Lower leg skin (tissue), 4 donors: ENCODE data around the gene SPRED2. TPM values are rescaled to one million over a fixed set of nuclear protein-coding genes. Genes with fewer than 3 reads are reported as not detected.
A peak's percentile ranks its signal among the peaks of the same experiment; 100 is the strongest.

Experiments
- DNase-seq, 2 donors: peaks; one replicate each; pipeline ENCODE4 v3.0.0-alpha.2; 2019; ENCODE audit warnings: low spot score in 2 of 2
- H3K4me3 ChIP-seq: fragments of 200-600 bp; sonication (generic); 2 replicates; pipeline ENCODE4 v1.5.1; 2017; ENCODE audit warnings: mild to moderate bottlenecking, low read depth; ENCODE audit not compliant: poor library complexity, severe bottlenecking
- CTCF ChIP-seq, 3 donors: fragments of 450-650 bp; IDR thresholded peaks; one replicate each; pipeline ENCODE4 v1.5.1; 2016; ENCODE audit warnings: antibody characterized with exemption in 3 of 3, mild to moderate bottlenecking in 3 of 3, moderate library complexity in 2 of 3
- POLR2A ChIP-seq, 2 donors: fragments of 450-650 bp; IDR thresholded peaks; one replicate each; pipeline ENCODE4 v1.6.1; 2016 to 2017; ENCODE audit warnings: antibody characterized with exemption in 2 of 2, mild to moderate bottlenecking in 1 of 2, moderate library complexity in 1 of 2
- WGBS, 2 donors: methylation state at CpG; one replicate each; pipeline ENCODE4 v1.1.5; 2018; 5-methylcytosine and 5-hydroxymethylcytosine counted together
- intact Hi-C: fragments of 100-400 bp; cut with DNase I; formaldehyde crosslinking; loops from one replicate; pipeline ENCODE4 v1.15.0; 2023; ENCODE audit warnings: low total_unique reads
- total RNA-seq, 4 donors: library from RNA; depleted of rRNA; stranded (reverse); fragments of >200 nt; gene quantifications; one replicate each; pipeline ENCODE4 v1.1.0, GENCODE V29; 2016

The SPRED2 gene
- total RNA-seq, 4 donors from 2014 or later = 14.5 to 21.7 (median 16.6) TPM

- no peak overlapping the region for H3K4me3 ChIP-seq
- intact Hi-C loops = no loop called here
Measured at GRCh38 chr2:65292461-65293011, 139.9 kb downstream of the SPRED2 start.

GRCh38 chr2:65292106-65292400 lies 140.3 kb downstream of the SPRED2 start:
- TF ChIP-seq POLR2A (IDR thresholded peaks at IDR 0.05) (no peak), CTCF (IDR thresholded peaks at IDR 0.05) (no peak)
- intact Hi-C loops = no loop called here
- DNase-seq = peak in 1 of 2 donors; percentile 62
- no peak overlapping the region for H3K4me3 ChIP-seq
- 24 to 25% methylated on average over 3 of the region's 3 CpGs for WGBS, 2 donors

More at GRCh38 chr2:65292461-65293011, 139.9 kb downstream of the SPRED2 start:
- peak in 1 of 2 donors; percentile 78 for DNase-seq
- no peak for TF ChIP-seq POLR2A (IDR thresholded peaks at IDR 0.05)
- no peak for TF ChIP-seq CTCF (IDR thresholded peaks at IDR 0.05)
- 20 to 33% methylated on average over 20 of the region's 21 CpGs for WGBS, 2 donors

- WGBS, 2 donors = 65 to 69% methylated on average over 11 of the region's 11 CpGs
- intact Hi-C loops = no loop called here
- no peak for TF ChIP-seq POLR2A (IDR thresholded peaks at IDR 0.05)
- no peak for TF ChIP-seq CTCF (IDR thresholded peaks at IDR 0.05)
- DNase-seq = peak in 1 of 2 donors; percentile 68
- H3K4me3 ChIP-seq = no peak overlapping the region
Measured at GRCh38 chr2:65291216-65292105, 140.9 kb downstream of the SPRED2 start.

GRCh38 chr2:65287364-65287763 lies 145.0 kb downstream of the SPRED2 start:
- intact Hi-C loops = no loop called here
- TF ChIP-seq CTCF (IDR thresholded peaks at IDR 0.05) = no peak
- TF ChIP-seq POLR2A (IDR thresholded peaks at IDR 0.05) = no peak
- 96 to 97% methylated on average over 4 of the region's 4 CpGs for WGBS, 2 donors

GRCh38 chr2:65282477-65283053 lies 149.8 kb downstream of the SPRED2 start:
- no peak overlapping the region for H3K4me3 ChIP-seq
- intact Hi-C loops = no loop called here
- DNase-seq = no peak
- 61 to 69% methylated on average over 3 of the region's 3 CpGs for WGBS, 2 donors
- TF ChIP-seq POLR2A (IDR thresholded peaks at IDR 0.05) (no peak), CTCF (IDR thresholded peaks at IDR 0.05) (no peak)

More at GRCh38 chr2:65287364-65287763, 145.0 kb downstream of the SPRED2 start:
- DNase-seq = peak in 1 of 2 donors; percentile 8
- H3K4me3 ChIP-seq = no peak overlapping the region
